Pons (tissue), 1 donor: ENCODE measurements around the gene PROX1.

Source experiments
- DNase-seq: peaks from one replicate; pipeline ENCODE4 v3.0.0-alpha.2; 2016; ENCODE audit warnings: low spot score

PROX1 gene, protein sequence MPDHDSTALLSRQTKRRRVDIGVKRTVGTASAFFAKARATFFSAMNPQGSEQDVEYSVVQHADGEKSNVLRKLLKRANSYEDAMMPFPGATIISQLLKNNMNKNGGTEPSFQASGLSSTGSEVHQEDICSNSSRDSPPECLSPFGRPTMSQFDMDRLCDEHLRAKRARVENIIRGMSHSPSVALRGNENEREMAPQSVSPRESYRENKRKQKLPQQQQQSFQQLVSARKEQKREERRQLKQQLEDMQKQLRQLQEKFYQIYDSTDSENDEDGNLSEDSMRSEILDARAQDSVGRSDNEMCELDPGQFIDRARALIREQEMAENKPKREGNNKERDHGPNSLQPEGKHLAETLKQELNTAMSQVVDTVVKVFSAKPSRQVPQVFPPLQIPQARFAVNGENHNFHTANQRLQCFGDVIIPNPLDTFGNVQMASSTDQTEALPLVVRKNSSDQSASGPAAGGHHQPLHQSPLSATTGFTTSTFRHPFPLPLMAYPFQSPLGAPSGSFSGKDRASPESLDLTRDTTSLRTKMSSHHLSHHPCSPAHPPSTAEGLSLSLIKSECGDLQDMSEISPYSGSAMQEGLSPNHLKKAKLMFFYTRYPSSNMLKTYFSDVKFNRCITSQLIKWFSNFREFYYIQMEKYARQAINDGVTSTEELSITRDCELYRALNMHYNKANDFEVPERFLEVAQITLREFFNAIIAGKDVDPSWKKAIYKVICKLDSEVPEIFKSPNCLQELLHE

DNA sequence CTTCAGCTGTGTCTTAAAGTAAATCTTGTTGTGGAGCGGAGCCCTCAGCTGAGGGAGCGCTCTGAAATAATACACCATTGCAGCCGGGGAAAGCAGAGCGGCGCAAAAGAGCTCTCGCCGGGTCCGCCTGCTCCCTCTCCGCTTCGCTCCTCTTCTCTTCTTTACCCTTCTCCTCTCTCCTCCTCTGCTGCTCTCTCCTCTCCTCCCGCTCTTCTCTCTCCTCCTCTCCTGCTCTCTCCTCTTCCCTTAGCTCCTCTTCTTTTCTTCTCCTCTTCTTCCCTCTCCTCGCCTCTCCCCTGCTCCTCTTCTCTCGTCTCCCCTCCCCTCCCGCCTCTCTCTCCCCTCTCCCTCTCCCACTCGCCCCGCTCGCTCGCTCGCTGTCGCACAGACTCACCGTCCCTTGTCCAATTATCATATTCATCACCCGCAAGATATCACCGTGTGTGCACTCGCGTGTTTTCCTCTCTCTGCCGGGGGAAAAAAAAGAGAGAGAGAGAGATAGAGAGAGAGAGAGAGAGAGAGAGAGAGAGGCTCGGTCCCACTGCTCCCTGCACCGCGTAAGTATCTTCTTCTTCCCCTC is at the start of gene PROX1:
PROX1 (plus strand) TSS at position 47 of the 580 bp plus-strand sequence. CDS start 8,563 bp downstream, outside the sequence.
- DNase-seq, result no peak

DNA sequence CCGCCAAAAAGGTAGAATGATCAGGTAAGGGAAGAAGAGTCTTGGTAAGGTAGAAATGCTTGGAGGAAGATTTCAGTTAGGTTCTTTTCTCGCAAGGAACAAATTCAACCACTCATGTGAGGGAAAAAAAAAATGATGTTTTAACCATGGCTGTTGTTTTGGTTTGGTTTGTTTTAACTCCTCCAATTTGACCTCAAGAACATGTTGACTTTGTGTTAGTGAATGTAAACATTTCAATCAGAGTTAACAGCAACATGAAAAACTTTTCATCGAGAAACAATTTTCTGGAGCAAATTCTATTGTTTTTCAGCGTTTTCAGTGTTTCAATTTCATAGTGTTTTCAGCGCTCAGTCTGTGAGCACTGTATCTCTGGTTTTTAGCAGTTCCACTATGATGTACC is 49.0 kb upstream of the PROX1 start:
- DNase-seq, result no peak

DNA sequence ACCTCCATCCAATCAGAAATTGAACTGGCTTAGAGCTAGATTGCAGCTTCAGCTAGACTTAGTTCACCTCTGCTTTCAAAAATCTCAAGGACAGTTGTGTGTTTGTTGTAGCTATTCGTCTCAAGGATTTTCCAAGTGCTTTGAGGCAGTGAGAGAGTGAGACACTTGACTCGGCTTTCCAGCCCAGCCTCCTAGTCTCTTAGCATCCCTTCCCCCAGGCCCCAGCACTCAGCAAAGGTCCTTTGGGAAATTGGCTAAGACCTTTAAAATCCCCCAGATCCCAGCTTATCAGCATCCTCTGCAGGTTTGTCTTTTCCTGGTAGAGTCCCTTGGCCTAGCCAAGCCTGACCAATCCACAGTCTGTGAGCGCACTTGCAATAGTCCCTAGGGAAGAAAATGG is 47.9 kb upstream of the PROX1 start:
- DNase-seq, result no peak

DNA sequence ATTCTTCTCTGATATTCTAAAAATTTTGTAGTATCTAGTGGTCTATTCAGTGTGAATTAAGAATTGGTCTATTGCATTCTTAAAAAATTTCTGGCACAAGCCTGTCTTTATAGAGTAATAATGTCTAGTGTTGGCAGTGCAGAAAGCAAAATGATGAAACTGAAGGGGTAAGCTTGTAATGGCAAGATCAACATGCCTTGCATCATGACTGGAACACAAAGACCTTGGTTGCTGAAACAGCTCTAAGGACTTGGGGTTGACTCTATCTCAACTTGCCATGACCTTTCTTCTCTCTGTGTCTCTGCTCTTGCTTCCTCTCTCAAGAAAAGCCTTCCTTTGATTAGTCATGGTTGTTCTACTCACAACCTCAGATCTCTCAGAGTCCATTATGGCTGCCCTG is 46.8 kb upstream of the PROX1 start:
- DNase-seq, result no peak

DNA sequence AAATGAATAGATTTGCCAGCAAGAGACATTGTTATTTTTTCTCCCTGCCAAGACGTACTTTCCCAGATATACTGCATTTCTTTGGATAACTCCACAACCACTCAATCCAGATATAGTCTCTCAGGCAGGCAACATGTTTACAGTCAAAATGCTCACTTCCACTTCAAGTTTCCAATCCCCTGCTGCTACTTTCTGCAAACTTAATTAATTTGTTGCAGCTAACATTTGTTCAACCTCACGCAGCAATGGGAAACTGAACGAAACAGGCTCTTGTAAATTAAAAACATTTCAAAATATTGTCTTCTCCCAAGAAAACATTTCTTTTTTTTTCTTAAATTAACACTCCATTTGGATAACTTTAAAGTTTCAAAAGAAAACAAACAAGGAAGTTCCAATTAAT is 45.7 kb upstream of the PROX1 start:
- no peak for DNase-seq

DNA sequence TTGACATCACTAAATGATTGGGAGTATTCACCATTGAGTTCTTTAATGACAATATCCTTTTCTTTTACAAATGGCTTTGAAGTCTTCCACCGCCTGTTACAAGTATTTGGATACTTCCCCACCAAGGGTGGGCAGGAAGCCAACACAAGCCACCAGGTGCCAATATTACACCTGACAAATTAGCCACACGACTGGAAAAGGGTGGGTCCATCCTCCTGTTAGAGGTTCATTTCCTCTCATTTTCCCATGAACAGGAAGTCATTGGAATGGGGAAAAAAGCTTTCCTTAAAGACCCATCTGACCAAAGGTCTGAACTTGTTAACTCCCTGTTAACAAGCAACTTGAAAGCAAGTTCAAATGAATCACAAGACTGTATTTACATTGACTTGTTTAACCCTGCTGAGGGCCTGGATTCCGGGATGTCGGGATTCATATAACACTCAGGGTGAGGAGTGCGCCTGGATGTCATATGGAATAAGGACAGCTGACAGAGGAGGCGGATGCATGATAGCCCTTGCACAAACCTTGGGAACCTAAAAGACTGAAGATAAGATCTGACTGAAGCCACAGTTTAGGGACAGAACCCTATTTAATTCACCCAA is 40.5 kb upstream of the PROX1 start:
- DNase-seq, result no peak

DNA sequence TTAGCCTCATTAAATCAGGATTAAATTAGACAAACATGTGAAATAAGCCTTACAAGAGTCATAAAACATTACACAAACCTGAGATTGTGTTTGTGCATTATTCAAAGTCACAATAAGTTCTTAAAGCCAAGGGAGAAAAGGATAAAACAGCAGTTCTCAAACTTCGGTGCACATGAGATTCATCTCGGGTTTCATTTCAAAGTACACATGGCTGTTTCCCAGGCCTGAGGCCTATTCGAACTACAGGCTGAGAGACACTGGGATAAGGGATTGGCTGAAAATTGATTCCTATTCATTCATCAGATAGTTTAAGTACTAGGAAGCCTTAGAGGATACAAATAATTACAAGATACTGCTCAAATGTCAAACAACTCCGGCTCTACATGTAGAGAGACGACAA is 35.9 kb upstream of the PROX1 start:
- no peak for DNase-seq

DNA sequence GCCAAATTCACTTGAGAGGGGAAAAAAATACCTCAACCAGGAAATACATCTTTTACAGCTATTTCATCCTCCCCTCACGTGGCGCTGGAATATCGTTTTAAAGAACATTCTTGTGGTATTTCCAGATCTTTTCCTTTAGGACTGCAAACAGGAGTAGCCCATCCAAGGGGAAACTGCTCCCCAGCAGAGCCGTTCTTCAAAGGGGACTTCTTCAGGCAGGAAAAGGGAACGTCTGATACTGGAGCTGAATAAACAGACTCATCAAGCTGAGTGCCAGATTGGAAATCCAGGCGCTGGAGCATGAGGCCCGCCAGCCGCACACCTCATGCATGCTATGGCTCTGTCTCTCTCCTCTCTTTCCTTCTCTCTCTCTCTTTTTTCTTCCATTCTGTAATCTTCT is 34.0 kb upstream of the PROX1 start:
- DNase-seq, result no peak

DNA sequence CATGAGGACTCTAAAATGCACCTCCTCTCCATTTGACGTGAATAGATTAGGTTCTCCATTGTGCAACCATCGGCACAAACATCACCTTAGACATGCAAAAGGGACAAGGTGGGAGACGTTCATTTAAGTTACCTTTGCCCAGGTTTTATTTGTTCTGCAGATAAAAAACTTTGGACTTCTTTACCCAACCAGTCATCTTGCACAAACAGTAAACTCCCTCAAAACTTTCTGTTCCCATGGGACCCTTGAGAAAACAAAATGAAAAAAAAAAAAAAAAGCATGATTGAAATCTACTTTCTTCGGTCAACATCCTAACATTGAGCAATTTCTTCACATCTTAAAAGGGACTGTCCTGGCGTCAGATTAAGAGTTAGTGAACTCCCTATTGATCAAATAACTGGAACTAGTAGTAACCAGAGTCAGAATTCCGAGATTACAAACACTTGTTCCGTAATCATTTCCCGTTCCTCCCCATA is 31.4 kb upstream of the PROX1 start:
- DNase-seq, result no peak

DNA sequence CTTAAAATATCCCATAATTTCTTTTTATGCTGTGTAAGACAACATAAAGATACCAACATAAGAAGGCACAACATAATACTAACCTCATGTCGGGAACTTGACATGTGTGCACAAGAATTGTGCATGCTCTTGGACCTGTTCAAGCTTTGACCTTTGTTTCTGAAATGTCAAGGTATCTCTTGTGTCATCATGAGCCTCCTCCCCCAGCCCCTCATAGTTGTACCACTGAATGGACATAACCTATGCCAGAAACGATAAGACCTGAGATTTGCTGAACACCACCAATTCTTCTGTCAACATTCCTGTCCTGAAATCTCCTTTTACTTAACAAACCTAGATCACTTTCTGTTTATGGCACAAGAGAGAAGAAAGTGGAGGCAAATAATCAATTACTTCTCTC is 29.4 kb upstream of the PROX1 start:
- no peak for DNase-seq

DNA sequence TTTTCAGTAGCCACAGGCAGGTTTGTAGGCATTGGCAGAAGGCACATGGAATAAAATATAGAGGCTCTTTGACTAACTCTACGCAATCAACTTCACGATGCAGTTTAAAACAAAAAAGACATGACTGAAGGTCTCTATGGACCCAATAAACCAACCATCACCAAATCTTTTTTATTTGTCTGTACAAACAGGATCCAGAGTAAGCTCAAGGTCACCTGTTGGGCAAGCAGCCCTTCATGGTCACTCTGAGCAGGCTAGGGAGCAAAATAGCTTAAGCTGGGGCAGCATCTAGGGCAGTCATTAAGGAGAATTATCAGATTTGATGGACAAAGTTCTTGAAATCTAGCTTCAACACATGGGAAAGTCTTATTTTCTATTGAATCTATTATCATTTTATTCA is 26.8 kb upstream of the PROX1 start:
- no peak for DNase-seq

DNA sequence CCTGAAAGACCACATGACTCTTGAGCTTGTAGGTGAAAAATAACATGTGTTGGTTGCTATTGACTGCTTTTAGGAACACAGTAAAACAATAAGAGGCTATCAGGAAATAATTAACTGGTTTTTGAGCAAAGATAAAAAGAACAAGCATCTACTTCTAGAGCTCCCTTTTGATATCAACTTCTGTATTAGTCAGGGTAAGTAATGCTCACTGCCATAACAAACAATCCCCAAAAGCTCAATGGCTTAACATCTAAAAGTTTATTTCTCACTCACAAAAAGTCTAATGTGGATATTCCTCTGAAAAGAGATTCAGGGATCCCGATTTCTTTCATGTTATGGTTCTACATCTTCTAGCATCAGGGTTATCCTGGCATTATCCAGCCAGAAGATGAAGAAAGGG is 25.3 kb upstream of the PROX1 start:
- no peak for DNase-seq

DNA sequence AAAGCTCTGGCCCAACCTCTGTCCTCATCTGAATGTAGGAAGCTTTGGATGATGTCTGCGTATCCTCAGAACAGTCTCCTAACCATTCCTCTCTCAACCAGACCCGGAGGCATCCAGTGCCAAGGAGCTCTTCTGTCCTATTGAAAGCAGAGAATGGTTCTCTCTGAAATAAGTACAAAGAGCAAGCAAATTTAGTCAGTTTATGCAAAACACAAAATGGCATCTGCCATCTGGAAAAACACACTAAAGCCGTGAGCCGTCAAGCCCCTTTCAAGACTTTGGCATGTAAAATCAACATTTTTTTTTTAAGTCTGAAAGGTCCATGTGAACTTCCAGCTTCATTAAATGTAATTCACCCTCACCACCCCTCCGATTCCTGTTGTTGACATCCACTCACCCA is 21.7 kb upstream of the PROX1 start:
- DNase-seq, result no peak

DNA sequence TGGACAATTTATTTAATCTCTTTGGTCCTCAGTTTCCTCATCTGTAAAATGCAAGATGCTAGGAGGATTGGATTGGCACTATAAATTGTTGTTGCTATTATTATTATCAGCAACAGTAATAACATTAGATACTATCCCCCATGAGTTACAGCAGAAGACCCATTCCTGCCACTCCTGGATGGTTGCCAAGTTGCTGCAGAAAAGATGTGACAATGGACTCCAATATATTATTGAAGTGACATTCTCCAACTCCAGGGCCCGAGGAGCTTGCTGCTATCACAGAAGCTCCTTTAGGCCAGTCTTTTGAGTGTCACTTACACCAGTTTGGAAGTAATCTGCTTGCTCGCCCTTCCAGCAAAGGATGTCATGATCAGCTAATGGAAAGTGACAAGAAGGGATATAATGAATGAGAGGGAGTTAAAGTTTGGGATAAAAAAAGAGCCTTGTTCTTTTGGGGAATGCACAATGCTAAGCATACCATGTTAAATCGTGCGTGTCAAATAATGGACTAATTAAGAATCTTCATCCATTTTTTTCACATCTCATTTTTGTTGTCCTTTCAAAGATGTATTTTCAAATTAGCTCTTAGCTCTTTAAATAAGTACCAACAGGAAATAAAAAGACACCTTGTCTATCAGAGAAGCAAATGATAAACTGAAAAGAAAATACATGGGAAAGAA is 19.5 kb upstream of the PROX1 start:
- DNase-seq, result no peak

DNA sequence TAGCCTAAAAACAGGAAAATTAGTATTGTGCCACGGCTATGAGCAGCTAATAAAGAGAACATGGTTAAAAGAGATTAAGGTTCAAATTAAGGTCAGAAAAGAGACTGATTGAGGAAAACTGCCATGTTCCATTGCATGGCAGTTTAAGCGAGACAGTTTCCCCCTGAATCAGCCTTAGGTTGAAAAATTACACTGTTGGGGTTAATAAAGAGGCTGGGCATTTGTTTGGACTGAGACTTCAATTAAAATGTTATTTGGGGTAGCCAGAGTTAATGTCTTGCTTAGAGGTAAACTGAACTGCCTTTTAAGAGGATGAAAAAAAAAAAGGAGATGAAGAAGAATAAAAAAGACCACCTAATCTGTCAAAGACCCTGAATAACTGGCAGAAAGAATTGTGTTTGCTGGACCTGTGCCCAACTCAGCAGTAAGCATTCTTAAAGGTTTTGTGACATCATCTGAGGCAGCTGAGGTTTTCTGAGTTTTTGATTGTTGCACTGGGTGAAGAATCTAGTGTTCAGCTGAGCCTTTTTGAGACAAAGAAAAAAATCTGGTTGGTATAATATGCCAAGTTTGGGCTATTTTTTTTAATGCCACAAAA is 17.7 kb upstream of the PROX1 start:
- DNase-seq, result no peak

DNA sequence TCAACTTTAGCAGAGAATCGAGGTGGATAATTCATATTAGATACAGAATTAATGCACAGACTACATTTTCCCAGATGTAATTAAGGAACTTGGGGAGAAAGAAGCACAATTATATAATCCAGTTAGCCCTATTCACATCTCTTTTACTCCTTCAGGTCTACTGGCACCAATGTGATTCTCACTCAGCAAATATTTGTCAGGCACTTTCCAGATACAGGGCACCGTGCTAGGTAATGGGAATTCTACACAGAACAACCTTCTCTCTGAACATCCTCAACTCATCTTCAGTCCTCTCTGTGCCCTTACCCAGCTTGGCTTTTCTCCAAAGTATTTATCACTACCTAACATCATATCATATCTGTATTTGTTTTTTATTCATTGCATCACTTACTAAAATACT is 15.6 kb upstream of the PROX1 start:
- no peak for DNase-seq

DNA sequence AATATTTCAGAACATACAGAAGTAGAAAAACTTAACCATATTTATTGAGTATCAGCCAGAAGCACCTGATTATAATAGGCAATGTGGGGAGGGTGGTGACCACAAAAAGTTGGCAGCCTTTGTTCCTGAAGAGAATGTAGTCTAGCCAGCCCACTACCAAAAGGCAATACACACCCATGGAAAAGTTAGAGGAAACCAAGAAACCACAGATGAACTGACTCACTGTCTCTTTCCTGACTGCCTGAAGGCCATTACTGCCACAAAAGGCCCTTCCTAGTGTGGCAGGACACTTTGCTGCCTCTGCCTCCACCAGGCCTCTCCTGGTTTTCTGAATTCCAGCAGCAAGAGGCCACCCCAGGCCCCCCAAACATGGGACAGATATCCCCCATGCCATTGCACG is 14.6 kb upstream of the PROX1 start:
- no peak for DNase-seq

DNA sequence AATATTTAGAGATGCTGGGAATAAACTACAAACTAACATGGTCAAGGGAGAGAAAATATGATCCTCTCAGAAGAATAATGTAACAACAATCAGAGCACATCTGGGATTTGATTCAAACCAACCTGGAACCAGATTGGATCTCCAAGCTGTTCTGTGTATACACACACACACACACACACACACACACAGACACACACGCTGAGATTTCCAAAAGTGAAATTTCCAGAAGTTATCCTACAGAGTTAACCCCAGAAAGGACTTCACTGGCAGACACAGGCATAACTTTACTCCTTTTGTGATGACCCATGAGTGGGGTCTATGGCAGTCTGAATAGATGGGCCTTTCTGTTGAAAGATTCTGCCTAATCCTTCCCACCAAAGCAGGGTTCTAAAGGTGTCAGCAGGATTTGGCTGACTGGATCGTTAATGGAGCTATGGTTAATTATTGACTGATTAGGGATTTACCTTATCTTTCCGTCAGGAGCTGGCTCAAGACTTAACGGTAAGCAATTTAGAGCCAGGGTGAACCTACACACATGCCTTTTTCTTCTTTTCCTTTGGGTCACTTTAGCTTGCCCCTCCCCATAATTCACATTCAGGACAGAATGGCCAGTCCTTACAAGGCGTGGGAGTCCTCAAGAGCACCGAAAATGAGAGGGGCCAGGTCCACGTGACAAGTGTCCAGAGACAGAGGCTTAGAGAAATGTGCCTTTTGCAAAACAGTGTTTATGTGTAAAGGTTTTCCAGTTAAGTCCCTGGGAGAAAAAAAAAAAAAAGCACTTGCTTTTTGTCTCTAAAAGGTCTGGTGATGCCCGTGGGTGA is 10.9 kb upstream of the PROX1 start:
- no peak for DNase-seq

DNA sequence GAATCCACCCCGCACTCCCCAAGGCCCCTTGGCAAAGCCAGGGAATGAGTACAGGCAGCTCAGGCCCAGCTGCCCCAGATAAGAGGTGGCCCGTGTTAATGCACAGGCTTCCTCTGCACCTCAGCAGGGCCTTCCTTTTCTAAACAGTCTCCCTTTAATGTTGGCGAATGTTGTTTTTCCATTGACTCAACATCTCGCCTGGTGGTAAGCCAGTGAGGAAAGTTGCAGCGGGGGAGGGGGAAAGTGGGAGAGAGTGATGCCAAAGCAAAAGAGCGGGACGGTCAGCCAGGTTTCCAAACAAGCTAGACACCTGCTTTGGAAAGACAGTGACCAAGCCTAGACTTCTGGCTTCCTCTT is 10.3 kb upstream of the PROX1 start:
- DNase-seq, result no peak

DNA sequence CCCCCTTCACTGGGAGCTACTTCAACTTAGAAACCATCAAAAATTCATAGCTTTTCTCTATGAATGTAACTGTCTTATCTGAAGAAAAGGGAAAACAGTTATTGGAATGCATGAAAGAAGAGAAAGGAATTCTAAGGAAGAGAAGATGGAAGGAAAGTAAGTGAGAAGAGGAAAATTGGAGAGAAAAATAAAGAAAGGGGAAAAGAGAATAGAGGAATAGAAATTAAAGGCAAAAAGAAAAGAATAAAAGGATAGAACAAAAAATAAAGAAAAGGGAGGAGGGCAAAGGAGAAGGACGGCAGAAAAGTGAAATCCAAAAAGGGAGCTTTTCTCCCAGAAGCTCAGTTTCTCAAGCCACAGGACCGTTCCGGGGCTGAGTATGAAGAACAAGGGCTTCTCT is 9.9 kb upstream of the PROX1 start:
- no peak for DNase-seq
